ENCODE results near the gene PLD3.
A peak's percentile ranks its signal among the peaks of the same experiment; 100 is the strongest.

PLD3 gene

DNA sequence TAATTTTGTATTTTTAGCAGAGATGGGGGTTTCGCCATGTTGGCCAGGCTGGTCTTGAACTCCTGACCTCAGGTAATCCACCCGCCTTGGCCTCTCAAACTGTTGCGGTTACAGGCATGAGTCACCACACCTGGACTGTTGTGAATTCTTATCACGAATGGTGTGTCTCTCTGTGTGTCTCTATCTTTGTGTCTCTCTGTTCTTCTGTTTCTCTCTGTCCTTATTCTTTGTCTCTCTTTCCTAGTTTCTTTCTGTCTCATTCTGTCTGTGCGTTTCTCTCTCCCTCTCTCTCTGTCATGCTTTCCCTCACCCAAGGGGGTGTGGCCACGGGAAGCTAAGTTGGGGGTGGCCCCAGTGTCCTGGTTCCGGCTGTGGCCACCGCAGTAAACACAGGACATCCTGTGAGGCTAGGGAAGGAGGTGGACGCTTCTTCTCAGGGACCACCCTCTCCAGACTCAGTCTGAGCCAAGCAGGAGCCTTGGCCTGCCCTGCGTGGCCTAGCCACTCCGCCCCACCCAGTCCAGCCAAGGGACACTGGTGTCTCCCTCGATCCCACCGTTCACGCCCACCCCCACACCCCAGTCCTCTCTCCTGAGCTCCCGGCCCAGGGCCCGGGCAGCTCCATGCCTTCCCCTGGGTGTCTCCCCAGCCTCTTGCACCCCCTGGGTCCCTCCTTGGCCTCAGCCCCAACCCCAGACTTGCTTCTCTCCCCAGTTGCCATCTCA lies 68.6 kb downstream of the PLD3 start:
- no peak for DNase-seq

DNA sequence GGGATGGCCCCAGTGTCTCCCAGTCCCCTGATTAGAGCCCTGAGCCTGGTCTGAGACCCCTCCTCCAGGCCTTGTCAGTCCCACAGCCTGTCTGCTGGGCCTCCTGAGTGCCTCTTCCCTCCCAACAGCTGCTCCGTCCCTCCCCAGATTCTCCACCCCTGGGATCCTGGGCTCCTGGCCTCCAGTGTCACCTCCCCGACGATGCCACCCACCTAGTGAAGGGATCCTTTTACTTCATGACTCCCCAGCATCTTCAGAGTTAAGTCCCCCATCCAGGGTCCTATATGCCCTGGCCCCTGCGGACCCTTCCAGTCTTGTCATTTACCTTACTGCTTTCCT lies 69.1 kb downstream of the PLD3 start:
- no peak for DNase-seq

DNA sequence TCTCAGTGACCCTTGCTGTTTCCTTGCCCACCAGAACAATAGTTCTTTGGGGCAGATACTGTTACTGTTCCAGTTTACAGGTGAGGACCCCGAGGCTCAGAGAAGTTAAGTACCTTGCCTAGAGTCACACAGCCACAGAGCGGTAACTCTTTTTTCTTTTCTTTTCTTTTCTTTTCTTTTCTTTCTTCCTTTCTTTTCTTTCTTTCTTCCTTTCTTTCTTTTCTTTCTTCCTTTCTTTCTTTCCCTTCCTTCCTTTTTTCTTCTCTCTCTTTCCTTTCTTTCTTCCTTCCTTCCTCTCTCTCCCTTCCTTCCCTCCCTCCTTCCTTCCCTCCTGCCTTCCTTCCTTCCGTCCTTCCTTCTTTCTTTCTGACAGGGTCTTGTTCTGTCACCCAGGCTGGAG lies 69.5 kb downstream of the PLD3 start:
- DNase-seq = no peak

DNA sequence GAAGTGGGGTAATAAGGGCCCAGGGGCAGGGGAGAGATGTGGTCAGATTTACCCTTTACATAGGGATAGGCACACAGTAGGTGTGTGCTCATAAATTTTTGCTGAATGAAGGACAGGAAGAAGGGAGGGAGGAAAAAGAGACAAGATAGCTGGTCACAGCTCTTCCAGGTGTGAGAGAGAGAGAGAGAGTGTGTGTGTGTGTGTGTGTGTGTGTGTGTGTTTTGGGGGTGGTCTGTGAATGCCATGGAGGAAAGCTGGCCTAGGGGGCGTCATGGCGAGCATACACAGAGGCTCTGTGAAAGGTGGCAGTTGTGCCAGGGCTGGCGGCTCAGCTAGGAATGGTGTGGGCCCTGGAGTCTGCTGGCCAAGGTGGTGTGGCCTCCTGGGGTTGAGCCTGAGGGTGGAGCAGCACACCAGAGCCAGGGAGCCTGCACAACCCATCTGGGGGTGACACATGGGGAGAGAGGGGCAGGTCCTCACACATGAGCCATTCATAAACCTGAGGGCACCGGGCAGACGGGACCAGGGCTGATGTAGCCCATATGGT lies 70.6 kb downstream of the PLD3 start:
- no peak for DNase-seq

DNA sequence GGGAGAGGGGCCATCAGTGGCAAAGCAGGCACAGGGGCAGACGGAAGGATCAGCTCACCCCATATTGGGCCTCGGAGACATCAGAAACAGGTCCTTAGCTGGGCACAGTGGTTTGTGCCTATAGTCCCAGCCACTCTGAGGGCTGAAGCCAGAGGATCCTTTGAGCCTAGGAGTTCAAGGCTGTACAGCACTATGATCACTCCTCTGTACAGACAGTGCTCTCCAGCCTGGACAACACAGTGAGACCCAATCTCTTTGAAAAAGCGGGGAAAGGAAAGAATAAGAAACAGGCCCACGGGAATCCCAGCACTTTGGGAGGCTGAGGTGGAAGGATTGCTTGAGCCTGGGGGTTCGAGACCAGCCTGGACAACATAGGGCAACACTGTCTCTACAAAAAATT lies 71.3 kb downstream of the PLD3 start:
- DNase-seq = no peak

DNA sequence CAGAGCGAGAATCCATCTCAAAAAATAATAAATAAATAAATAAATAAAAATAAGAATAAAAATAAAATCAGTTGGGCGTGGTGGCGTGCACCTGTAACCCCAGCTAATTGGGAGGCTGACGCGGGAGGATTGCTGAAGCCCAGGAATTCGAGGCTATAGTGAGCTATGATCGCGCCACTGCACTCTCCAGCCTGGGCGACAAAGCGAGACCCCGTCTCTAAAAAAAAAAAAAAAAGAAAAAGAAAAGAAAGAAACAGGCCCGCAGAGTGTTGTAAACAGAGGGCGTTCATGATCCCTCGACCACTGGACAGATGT lies 71.9 kb downstream of the PLD3 start:
- DNase-seq = no peak

DNA sequence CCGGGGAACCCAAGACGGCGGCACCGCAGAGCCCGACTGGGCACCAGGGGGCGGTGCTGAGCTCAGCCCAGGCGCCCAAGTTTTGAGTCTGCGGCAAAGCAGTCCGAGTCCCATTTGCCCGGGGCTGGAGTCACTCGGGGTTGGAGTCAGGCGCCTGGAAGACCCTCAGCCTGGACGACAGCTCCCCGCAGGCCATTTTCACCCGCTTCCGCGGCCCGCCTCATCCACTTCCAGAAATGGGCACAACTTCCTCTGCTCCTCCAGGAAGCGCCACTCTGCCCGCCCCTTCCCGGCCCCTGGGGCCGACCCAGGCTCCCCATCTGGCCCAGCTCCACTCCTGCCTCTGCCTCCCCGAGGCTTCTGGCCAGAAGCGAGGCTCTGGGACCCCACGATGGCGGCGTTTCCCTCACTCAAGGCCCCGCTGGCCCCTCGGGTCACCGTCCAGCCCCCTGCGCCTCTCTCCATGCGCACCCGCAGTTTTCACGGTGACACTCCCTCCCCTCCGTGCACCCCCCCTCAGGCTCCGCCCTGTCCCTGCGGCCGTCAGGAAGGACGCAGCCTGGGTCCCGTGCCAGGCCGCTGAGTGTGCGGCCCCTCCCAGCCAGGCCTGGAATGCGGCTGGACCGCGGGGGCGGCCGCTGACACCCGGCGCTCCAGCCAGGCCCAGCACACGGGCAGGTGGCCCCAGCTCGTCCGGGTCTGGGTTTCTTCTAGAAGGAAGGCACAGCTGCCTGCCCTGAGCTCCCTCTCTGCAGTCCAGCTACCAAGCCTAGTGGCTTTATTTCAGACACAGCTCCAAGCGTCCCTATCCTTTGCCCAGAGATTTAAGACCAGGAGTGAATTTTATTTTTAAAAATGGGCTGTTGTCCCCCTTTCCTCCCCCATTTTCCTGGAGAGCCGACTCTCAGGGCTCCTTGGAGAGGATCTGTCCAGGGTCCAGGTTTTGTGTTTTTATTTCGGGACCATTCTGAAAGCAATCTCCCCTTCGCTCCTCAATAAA lies 72.6 kb downstream of the PLD3 start:
- peak; percentile 72 for DNase-seq

DNA sequence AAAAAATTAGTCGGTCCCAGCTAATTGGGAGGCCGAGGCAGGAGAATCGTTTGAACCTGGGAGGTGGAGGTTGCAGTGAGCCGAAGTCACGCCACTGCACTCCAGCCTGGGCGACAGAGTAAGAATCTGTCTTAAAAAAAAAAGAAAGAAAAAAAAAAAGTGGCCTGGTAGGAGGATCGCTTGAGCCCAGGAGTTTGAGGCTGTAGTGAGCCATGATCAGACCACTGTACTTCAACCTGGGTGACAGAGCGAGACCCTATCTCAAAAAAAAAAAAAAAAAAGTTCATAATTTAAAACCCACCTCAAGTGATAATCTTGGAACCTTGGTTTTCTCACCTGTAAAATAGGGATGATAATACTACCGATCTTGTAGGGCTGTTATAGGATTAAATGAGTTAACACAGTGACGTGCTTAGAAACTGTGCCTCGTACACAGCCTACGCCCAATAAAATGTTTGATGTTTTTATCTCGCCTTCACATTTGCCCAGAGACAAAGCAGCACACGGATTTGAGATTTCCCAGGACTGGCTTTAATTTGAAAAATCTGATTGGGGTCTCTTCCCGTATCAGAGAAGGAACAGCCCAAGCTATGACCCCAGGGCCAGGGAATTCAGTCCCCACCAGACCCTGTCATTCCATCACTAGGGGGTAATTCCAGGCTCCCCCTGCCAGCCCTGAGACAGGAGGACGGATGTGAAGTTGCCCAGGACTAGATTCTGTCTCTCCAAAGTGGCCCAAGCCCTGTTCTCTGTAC lies 73.7 kb downstream of the PLD3 start:
- DNase-seq = no peak

DNA sequence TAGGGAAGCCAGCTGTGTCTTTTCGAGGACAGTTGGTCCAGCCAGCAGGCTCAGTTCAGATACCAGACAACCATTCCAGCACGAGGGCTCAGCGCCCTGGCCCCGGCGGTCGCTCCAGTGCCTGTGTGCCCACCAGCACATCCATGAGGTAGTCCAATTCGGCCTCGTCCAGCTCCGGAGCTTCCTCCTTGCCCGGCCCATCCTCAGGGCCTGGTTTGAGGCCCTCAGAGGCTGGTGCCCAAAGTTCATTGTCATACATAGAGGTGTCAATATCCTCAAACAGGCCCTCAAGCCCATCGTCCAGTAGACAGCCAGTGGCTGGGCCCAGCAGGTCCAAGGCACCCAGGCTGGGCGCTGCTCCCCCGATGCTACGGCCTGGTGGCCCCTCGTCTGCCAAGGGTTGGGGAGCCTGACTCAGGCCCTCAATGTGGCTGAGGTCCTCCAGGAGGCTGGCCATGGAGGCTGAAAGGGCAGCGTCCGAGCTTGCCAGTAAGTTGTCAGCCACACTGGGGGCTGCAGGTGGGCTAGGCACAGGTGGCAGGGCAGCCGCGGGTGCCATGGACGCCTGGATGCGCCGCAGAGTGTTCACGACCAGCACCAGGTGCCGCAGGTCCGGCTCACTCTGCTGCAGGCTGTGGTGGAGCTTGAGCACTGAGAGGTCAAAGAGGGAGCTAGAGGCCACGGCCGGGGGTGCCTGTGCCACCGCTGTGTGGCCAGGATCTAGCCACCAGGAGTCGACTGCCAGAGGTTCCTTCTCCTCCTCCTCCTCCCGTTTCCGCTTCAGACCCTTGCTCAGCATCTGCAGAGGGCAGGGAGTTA lies 74.5 kb downstream of the PLD3 start:
- DNase-seq = no peak

DNA sequence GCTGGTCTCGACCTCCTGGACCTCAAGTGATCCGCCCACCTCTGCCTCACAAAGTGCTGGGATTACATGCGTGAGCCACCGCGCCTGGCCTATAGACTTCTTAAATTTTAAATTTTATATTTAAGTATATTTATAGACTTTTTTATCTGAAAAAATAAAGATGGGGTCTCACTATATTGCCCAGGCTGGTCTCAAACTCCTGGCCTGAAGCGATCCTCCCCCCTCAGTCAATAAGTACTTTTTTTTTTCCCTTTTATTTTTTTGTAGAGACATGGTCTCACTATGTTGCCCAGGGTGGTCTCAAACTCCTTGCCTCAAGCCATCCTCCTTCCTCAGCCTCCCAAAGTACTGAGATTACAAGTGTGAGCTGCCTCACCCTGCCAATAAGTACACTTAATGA lies 75.4 kb downstream of the PLD3 start:
- DNase-seq = no peak

DNA sequence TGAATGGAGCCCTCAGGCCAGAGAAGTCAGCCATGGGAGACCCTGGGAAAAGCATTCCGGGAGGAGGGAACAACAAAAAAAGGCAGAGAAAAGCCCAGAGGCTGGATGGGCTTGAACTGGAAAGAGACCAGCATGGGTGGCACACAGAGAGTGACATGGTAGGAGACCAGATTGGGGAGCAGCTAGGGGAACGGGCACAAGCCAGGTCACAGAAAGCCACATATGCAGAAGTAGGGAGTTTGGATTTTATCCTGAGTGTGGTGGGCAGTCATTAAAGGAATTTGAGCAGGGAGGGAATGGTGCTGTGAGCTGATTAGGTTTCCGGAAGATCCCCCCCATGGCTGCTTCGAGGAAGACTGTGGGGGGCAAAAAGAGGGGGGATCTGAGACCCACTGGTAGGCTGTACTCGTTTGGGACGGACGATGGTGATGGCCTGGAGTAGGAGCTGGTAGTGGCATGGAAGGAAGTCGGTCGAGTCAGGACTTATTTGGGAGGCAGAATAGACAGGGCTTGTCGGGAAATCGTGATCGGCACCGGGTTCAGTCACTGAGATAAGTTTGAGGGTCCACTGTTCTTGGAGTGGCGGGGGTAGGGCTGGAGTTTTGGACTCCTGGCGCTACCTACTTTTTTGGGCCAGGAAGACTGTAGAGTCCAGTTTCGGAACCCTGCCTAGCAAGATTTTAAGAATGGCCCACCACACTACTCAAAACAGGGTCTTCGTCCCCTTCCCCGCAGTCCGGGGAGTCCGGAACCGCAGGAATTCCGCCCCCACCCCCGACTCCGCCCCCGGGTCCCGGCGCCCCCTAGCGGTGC lies 76.3 kb downstream of the PLD3 start:
- DNase-seq = no peak

DNA sequence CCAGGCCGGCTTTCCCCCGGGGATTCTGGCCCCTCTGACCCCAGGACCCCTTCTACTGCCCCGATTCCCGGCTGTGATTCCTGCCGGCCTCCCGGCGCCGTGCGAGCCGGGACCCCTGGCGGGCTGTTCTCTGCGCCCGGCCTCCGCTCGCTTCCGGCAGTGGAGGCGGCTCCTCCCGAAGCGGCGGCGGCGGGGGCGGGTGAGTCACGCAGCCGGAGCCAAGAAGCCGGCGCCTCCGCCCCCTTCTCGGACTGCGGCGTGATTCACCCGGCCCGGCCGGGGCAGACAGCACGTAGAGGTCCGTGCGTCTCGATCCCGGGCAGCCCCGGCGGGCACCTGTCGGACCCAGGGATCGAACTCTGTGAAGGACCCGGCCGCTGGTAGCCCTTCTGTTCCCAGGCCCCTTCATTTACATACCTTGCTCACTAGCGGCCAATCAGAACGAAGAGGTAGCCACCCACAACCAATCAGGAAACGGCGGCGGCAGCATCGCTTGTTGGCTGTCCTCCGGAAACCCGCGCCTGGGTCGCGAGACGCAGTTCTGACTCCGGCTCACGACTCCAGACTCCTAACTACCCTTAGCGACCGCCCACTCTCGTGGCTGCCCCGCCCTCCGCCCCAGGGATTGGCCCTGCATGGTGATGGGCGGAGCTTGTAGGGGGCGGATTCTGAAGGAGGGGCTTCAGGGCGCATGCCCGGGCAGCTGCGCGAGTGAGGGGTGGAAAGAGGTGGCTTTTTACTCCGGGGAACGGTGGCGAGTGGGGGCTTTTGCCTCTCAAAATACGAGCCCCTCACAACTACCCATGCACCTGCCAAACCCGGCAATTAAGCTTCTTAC lies 77.2 kb downstream of the PLD3 start, which contains the start of gene SERTAD1:
Gene SERTAD1, minus strand, starts transcription at position 543 of the 838 bp plus-strand sequence. CDS start 2,446 bp downstream, outside the sequence.
- DNase-seq = peak; percentile 100

Measured in stimulated activated CD4-positive, alpha-beta T cell treated with anti-CD3 and anti-CD28 coated beads, Interleukin-4, amount 100 ng/mL, for 24 hours (primary cell).